ENCODE measurements around the gene POC1B.
A peak's percentile ranks its signal among the peaks of the same experiment; 100 is the strongest.

Gene POC1B

GRCh38 chr12:89450907-89451306, 74.9 kb downstream of the POC1B start:
- H3K4me3 ChIP-seq (ENCODE audit: control insufficient read depth, low read depth, low read length): no peak overlapping the region
- peak; percentile 59 for DNase-seq (ENCODE audit: low read depth)
- TF ChIP-seq CTCF (IDR thresholded peaks at IDR 0.05; ENCODE audit: control insufficient read depth, insufficient read depth, low read depth, low read length, missing control alignments): no peak

GRCh38 chr12:89448951-89449371, 76.9 kb downstream of the POC1B start:
- H3K4me3 ChIP-seq (ENCODE audit: control insufficient read depth, low read depth, low read length): no peak overlapping the region
- DNase-seq (ENCODE audit: low read depth): peak; percentile 68
- no peak for TF ChIP-seq CTCF (IDR thresholded peaks at IDR 0.05; ENCODE audit: control insufficient read depth, insufficient read depth, low read depth, low read length, missing control alignments)

DNA sequence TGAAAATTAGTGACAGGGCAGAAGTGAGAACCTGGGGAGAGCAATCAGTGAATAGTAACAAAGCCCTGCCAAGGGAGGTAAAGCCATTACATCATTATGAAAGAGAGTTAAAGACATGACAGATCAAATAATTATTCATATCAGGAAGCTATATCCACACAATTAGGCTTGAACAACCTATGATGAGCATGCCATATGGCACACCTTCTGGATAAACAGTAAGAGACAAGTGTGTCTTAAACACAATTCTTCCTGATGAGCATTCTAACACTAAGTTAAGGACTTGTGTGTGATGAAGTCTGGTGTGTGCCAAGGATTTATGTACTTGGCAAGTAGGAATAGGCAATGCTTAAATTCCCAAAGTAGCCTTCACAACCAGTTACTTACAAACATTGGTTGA, 77.3 kb downstream of the POC1B start:
- no peak for DNase-seq (ENCODE audit: low read depth)
- H3K4me3 ChIP-seq (ENCODE audit: control insufficient read depth, low read depth, low read length): no peak overlapping the region
- TF ChIP-seq CTCF (IDR thresholded peaks at IDR 0.05; ENCODE audit: control insufficient read depth, insufficient read depth, low read depth, low read length, missing control alignments): no peak

DNA sequence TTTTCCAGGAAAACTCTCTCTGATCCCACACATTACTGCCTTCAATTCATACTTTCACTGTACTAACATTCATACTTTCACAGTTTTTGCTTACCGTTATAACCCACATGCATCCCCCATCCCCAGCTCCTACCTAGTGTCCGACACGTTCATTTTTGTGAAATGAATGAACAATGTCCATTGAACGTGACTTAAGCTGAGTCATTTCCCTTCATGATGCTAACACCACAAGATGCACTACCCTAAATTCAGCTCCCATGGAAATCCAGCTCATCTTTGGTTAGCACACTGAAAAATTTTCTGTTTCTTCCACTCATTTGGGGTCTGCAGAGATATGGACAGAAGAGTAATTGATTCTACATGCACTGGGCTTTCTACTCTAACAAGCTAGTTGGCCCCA, 85.9 kb downstream of the POC1B start:
- no peak for DNase-seq (ENCODE audit: low read depth)
- H3K4me3 ChIP-seq (ENCODE audit: control insufficient read depth, low read depth, low read length): no peak overlapping the region
- no peak for TF ChIP-seq CTCF (IDR thresholded peaks at IDR 0.05; ENCODE audit: control insufficient read depth, insufficient read depth, low read depth, low read length, missing control alignments)

DNA sequence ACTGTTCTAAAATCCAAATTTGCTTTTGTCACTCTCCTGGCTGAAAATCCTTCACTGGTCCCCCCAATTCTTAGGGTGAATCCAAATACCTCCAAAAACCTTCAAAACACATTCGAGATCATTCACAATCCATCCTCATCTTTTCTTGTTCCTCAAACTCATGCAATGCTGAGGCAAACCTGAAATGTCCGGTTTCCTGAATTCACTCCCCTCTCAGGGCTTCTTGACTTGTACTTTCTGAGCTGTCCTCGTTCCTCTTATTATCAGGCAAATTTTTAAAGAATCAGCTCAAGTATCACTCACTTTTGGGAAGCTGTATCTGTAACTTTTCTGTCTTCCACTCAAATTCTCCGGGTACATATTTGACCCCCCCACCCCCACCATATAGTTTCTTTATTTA, 88.6 kb downstream of the POC1B start:
- H3K4me3 ChIP-seq (ENCODE audit: control insufficient read depth, low read depth, low read length): no peak overlapping the region
- no peak for DNase-seq (ENCODE audit: low read depth)
- no peak for TF ChIP-seq CTCF (IDR thresholded peaks at IDR 0.05; ENCODE audit: control insufficient read depth, insufficient read depth, low read depth, low read length, missing control alignments)

DNA sequence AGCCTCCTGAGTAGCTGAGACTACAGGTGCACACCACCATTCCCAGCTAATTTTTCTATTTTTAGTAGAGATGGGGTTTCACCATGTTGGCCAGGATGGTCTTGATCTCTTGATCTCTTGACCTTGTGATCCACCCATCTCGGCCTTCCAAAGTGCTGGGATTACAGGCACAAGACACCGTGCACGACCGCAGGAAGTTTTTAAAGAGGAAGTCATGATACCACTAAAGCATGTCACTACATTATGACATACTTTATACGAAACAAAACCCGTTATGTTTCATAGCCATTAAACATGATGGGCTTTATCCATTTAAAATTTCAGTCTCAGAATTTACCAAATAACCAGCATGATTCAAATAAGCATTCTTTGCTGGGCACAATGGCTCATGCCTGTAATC, 89.8 kb downstream of the POC1B start:
- H3K4me3 ChIP-seq (ENCODE audit: control insufficient read depth, low read depth, low read length): no peak overlapping the region
- no peak for TF ChIP-seq CTCF (IDR thresholded peaks at IDR 0.05; ENCODE audit: control insufficient read depth, insufficient read depth, low read depth, low read length, missing control alignments)
- DNase-seq (ENCODE audit: low read depth): no peak

DNA sequence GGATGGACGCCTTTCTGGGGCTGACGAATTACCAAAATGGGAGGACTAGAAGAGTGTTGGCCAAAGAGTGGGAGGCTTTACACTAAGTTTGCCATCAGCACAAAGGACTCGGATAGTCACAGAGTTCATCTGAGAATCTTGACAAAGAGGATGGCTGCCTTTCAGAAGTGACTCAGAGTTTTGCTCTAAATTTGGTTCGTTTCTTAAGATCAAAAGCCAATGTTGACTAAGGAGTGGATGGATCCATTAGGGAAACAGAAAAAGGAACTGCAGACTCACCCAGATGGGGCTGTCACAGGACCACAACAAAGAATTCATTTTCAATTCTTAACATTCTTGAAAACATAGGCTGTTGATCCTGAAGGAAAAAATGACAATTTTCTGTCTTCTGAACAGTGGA, 92.2 kb downstream of the POC1B start:
- DNase-seq (ENCODE audit: low read depth): no peak
- no peak for TF ChIP-seq CTCF (IDR thresholded peaks at IDR 0.05; ENCODE audit: control insufficient read depth, insufficient read depth, low read depth, low read length, missing control alignments)
- no peak overlapping the region for H3K4me3 ChIP-seq (ENCODE audit: control insufficient read depth, low read depth, low read length)

Data from AG09309 (cell line).